Kidney (tissue), 14 donors: ENCODE results near the gene MT1HL1. TPM values are rescaled to one million over a fixed set of nuclear protein-coding genes. Genes with fewer than 3 reads are reported as not detected.

Experiments used
- DNase-seq, 5 donors: peaks; one replicate each; pipeline ENCODE4 v3.0.0-alpha.2; 2013 to 2020
- FAIRE-seq: peaks from 2 replicates; lab custom pipeline; 2012; peaks lifted over from hg19 to GRCh38; lab: Jason Lieb, UNC
- H3K27ac ChIP-seq, 2 donors: one replicate each; pipeline ENCODE4 v1.7.0; 2013; ENCODE audit warnings: low read depth in 2 of 2, low read length in 2 of 2, inconsistent platforms in 1 of 2
- H3K27me3 ChIP-seq: one replicate; pipeline ENCODE4 v1.7.1; 2013; ENCODE audit warnings: low read length, inconsistent platforms; ENCODE audit not compliant: control insufficient read depth, insufficient read depth
- H3K36me3 ChIP-seq, 3 donors: one replicate each; pipeline versions ENCODE4 v1.7.0 to v1.7.1; 2013; ENCODE audit warnings: low read length in 3 of 3, control low read depth in 1 of 3, inconsistent platforms in 1 of 3; ENCODE audit not compliant: insufficient read depth in 3 of 3, control insufficient read depth in 2 of 3
- H3K4me1 ChIP-seq, 3 donors: one replicate each; pipeline versions ENCODE4 v1.7.0 to v1.7.1; 2013; ENCODE audit warnings: low read length in 3 of 3, inconsistent platforms in 1 of 3, low read depth in 1 of 3; ENCODE audit not compliant: control insufficient read depth in 2 of 3, insufficient read depth in 2 of 3
- H3K4me3 ChIP-seq, 3 donors: one replicate each; pipeline versions ENCODE4 v1.7.0 to v1.8.1; 2013; ENCODE audit warnings: low read length in 3 of 3, control low read depth in 1 of 3, inconsistent platforms in 1 of 3
- H3K9ac ChIP-seq, 3 donors: one replicate each; pipeline versions ENCODE4 v1.7.0 to v1.7.1; 2013; ENCODE audit warnings: low read length in 3 of 3, control low read depth in 1 of 3, inconsistent platforms in 1 of 3
- H3K9me3 ChIP-seq, 3 donors: one replicate each; pipeline versions ENCODE4 v1.7.0 to v1.7.1; 2013; ENCODE audit warnings: low read length in 3 of 3, control low read depth in 1 of 3, inconsistent platforms in 1 of 3; ENCODE audit not compliant: control insufficient read depth in 2 of 3, insufficient read depth in 1 of 3
- CTCF ChIP-seq: IDR thresholded peaks from 3 replicates; pipeline ENCODE4 v1.5.1; 2012; ENCODE audit warnings: mild to moderate bottlenecking, moderate library complexity, borderline replicate concordance; ENCODE audit not compliant: insufficient read depth; ENCODE audit errors: extremely low read depth
- intact Hi-C: fragments of 100-400 bp; cut with DNase I; formaldehyde crosslinking; loops from one replicate; pipeline ENCODE4 v1.11.1; 2022
- polyA plus RNA-seq: library from polyadenylated mRNA; stranded (reverse); fragments of 350-450 nt; fragmentation: Illumina TruSeq; extraction: RNeasy Lipid Tissue Mini Kit (QIAGEN cat#74804); gene quantifications from one replicate; pipeline ENCODE4 v1.2.3, GENCODE V29; 2014; ENCODE audit warnings: low read depth, low replicate concordance; ENCODE audit not compliant: insufficient read depth
- total RNA-seq: library from RNA; stranded (reverse); fragmentation: NEBNext Ultra II Directional; extraction: Animal tissue kit (Norgen Biotek cat#: 25700); gene quantifications from one replicate; pipeline ENCODE4 v1.2.1, GENCODE V29; 2021
- donor health status: control.
- donor health status: control.
- donor health status: control.
- donor health status: control.
- donor health status: control.
- donor health status: DM: yes; HTN: yes; CAD: no.
- donor health status: Normal renal cell carcinoma (clear cell type).

The MT1HL1 gene
- total and polyA plus RNA-seq, 2 donors from 2014 or later, result not detected

GRCh38 chr1:237048803-237049202, 44.6 kb upstream of the MT1HL1 start:
- intact Hi-C loops, result no loop called here
- H3K9ac ChIP-seq, result no peak overlapping the region
- FAIRE-seq (no peak), DNase-seq (no peak)
- H3K27me3 ChIP-seq, result peaks cover 8% of the 10 kb centered on the region
- no peak overlapping the region for H3K27ac ChIP-seq
- H3K4me3 ChIP-seq, result no peak overlapping the region
- no peaks in the 10 kb centered on the region for H3K36me3 ChIP-seq
- no peak for TF ChIP-seq CTCF
- H3K4me1 ChIP-seq, result no peaks in the 10 kb centered on the region
- no peaks in the 10 kb centered on the region for H3K9me3 ChIP-seq

GRCh38 chr1:237045278-237046016, 41.2 kb upstream of the MT1HL1 start:
- no peak for FAIRE-seq
- Histone ChIP-seq H3K36me3 (no peaks in the 10 kb centered on the region), H3K27ac (no peak overlapping the region), H3K4me3 (no peak overlapping the region), H3K9me3 (no peaks in the 10 kb centered on the region), H3K27me3 (peaks cover 22% of the 10 kb centered on the region), H3K4me1 (peaks cover 0 to 9% (median 0%) of the 10 kb centered on the region in 3 donors), H3K9ac (no peak overlapping the region)
- intact Hi-C loops, result no loop called here
- no peak for TF ChIP-seq CTCF
- no peak for DNase-seq

- H3K27ac ChIP-seq, result no peak overlapping the region
- no peaks in the 10 kb centered on the region for H3K36me3 ChIP-seq
- peaks cover 0 to 9% (median 0%) of the 10 kb centered on the region in 3 donors for H3K4me1 ChIP-seq
- H3K9me3 ChIP-seq, result no peaks in the 10 kb centered on the region
- peaks cover 27% of the 10 kb centered on the region for H3K27me3 ChIP-seq
- DNase-seq, result peak in 1 of 5 donors; percentile 30
- no peak overlapping the region for H3K9ac ChIP-seq
- no peak overlapping the region for H3K4me3 ChIP-seq
- intact Hi-C loops, result no loop called here
- FAIRE-seq, result no peak
- no peak for TF ChIP-seq CTCF
These were observed 39.8 kb upstream of the MT1HL1 start for GRCh38 chr1:237043846-237044636.
